ENCODE results near the gene TMC5.

GRCh38 chr16:19374402-19374801 is 43.3 kb upstream of the TMC5 start:
- TF ChIP-seq POLR2AphosphoS5 (IDR thresholded peaks at IDR 0.05) (no peak), POLR2A (IDR thresholded peaks at IDR 0.05) (no peak), CTCF (IDR thresholded peaks at IDR 0.05) (no peak), EP300 (IDR thresholded peaks at IDR 0.05) (no peak)
